Measurements from ENCODE around the gene IAH1.

The IAH1 gene

DNA sequence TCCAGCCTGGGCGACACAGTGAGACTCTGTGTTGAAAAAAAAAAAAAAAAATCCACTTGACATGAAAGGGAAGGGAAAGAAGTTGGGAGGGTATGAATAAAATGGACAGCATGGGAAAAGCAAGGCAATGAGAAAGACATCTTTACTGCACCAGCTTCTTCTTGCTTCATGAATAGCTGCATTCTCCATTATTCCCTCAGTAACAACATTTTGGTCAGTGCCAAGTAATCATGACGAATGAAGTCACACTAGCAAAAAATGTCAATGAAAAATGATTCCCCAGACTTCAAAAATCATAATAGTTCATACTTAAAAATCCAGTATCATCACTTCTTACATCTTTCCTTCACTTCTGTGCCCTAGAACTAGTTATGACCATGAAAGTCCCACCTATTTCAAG is 50.9 kb downstream of the IAH1 start:
- Histone ChIP-seq H3K4me1 (ENCODE audit: low read depth, poor library complexity, severe bottlenecking) (no peaks in the 10 kb centered on the region), H3K36me3 (ENCODE audit: insufficient read depth) (peaks cover 2% of the 10 kb centered on the region; the same call in 1 of the 2 replicates), H3K27ac (no peak overlapping the region), H2AFZ (ENCODE audit: low read depth) (no peak overlapping the region), H3K4me2 (no peak overlapping the region), H3K9ac (no peak overlapping the region), H3K27me3 (ENCODE audit: insufficient read depth, low read depth) (no peaks in the 10 kb centered on the region), H3K4me3 (IDR thresholded peaks at IDR 0.05; ENCODE audit: insufficient read depth, low read depth, low read length) (no peak overlapping the region), H4K20me1 (ENCODE audit: insufficient read depth) (no peaks in the 10 kb centered on the region), H3K79me2 (ENCODE audit: insufficient read depth, low read depth) (no peaks in the 10 kb centered on the region)
- TF ChIP-seq, protein P1, sequence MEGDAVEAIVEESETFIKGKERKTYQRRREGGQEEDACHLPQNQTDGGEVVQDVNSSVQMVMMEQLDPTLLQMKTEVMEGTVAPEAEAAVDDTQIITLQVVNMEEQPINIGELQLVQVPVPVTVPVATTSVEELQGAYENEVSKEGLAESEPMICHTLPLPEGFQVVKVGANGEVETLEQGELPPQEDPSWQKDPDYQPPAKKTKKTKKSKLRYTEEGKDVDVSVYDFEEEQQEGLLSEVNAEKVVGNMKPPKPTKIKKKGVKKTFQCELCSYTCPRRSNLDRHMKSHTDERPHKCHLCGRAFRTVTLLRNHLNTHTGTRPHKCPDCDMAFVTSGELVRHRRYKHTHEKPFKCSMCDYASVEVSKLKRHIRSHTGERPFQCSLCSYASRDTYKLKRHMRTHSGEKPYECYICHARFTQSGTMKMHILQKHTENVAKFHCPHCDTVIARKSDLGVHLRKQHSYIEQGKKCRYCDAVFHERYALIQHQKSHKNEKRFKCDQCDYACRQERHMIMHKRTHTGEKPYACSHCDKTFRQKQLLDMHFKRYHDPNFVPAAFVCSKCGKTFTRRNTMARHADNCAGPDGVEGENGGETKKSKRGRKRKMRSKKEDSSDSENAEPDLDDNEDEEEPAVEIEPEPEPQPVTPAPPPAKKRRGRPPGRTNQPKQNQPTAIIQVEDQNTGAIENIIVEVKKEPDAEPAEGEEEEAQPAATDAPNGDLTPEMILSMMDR (conservative IDR thresholded peaks at IDR 0.05; ENCODE audit: low read depth, low read length) = no peak

DNA sequence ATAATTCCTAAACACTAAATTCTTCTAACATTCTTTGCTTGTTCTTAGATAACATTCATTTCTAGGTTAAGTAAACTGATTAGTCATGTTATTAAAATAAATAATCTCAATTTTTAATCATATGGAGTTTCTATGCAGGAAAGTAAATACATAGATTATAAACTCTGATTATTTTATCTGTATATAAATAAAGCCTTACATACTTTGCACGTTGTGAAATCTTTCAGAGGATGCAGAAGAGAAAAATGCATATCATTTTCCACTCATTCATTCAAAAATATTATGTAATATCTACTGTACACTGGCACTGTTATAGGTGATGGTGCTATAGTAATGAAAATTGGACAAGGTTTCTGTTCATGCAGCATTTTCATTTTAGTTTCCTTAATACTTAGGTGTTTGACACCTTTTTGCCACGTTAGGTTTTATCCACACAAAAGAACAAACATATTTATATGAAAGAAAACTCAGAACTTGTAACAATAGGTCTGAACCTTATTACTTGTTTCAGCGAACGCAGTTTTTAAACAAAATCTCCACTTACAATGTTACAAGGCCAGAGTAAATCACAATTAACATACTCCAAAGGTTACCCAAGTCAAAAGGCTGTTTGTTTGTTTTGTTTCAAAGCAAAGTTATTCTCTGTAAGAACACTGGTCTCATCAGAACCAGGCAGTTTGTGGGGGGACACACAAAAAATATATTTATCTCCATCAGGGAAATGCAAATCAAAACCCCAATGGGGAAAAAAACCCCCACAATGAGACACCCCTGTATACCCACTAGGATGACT is 53.8 kb downstream of the IAH1 start:
- H3K36me3 ChIP-seq (ENCODE audit: insufficient read depth) = no peaks in the 10 kb centered on the region
- H3K4me2 ChIP-seq = no peak overlapping the region
- no peaks in the 10 kb centered on the region for H3K79me2 ChIP-seq (ENCODE audit: insufficient read depth, low read depth)
- no peak overlapping the region for H2AFZ ChIP-seq (ENCODE audit: low read depth)
- H3K4me3 ChIP-seq (IDR thresholded peaks at IDR 0.05; ENCODE audit: insufficient read depth, low read depth, low read length) = no peak overlapping the region
- no peaks in the 10 kb centered on the region for H3K4me1 ChIP-seq (ENCODE audit: low read depth, poor library complexity, severe bottlenecking)
- no peaks in the 10 kb centered on the region for H3K27me3 ChIP-seq (ENCODE audit: insufficient read depth, low read depth)
- no peak overlapping the region for H3K27ac ChIP-seq
- H3K9ac ChIP-seq = no peak overlapping the region
- no peaks in the 10 kb centered on the region for H4K20me1 ChIP-seq (ENCODE audit: insufficient read depth)
- TF ChIP-seq, protein P1 (conservative IDR thresholded peaks at IDR 0.05; ENCODE audit: low read depth, low read length) = no peak

DNA sequence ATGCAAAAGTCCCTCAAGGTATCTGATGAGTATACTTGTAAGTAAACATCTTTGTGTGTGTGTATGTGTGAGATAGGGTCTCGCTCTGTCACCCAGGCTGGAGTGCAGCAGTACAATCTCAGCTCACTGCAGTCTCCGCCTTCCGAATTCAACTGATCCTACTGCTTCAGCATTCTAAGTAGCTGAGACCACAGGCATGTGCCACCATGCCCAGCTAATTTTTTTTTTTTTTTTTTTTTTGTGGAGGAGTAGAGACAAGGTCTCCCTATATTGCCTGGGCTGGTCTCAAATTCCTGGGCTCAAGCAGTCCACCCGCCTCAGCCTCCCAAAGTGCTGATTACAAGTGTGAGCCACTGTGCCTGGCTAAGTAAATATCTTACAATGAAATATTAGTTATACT is 58.1 kb downstream of the IAH1 start:
- H3K4me3 ChIP-seq (IDR thresholded peaks at IDR 0.05; ENCODE audit: insufficient read depth, low read depth, low read length) = no peak overlapping the region
- no peaks in the 10 kb centered on the region for H3K36me3 ChIP-seq (ENCODE audit: insufficient read depth)
- no peak overlapping the region for H2AFZ ChIP-seq (ENCODE audit: low read depth)
- TF ChIP-seq, protein P1 (conservative IDR thresholded peaks at IDR 0.05; ENCODE audit: low read depth, low read length) = no peak
- no peaks in the 10 kb centered on the region for H4K20me1 ChIP-seq (ENCODE audit: insufficient read depth)
- no peaks in the 10 kb centered on the region for H3K27me3 ChIP-seq (ENCODE audit: insufficient read depth, low read depth)
- no peak overlapping the region for H3K27ac ChIP-seq
- H3K4me1 ChIP-seq (ENCODE audit: low read depth, poor library complexity, severe bottlenecking) = no peaks in the 10 kb centered on the region
- no peak overlapping the region for H3K9ac ChIP-seq
- no peaks in the 10 kb centered on the region for H3K79me2 ChIP-seq (ENCODE audit: insufficient read depth, low read depth)
- H3K4me2 ChIP-seq = no peak overlapping the region

DNA sequence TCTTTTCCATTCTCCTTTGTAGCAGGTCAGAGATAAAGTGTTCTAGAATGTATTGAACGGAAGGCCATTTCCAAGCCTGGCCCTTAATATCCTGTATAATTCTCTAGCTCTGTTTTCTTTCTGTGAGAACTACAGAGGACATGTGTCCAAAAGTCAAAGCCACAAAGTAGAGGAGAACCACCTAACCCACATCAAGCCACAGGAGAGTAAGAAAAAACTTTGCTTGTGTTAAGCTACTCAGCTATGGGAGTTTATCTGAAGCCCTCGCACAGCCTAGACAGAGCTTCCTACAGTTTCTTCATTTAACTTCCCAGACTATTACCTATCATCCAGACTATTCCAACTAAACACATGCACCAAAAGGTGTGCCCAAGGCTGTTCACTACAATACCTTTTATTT is 59.3 kb downstream of the IAH1 start:
- Histone ChIP-seq H3K27ac (no peak overlapping the region), H3K4me3 (IDR thresholded peaks at IDR 0.05; ENCODE audit: insufficient read depth, low read depth, low read length) (no peak overlapping the region), H3K4me2 (no peak overlapping the region), H3K36me3 (ENCODE audit: insufficient read depth) (no peaks in the 10 kb centered on the region), H2AFZ (ENCODE audit: low read depth) (no peak overlapping the region), H4K20me1 (ENCODE audit: insufficient read depth) (no peaks in the 10 kb centered on the region), H3K4me1 (ENCODE audit: low read depth, poor library complexity, severe bottlenecking) (peaks cover 7% of the 10 kb centered on the region), H3K27me3 (ENCODE audit: insufficient read depth, low read depth) (no peaks in the 10 kb centered on the region), H3K79me2 (ENCODE audit: insufficient read depth, low read depth) (no peaks in the 10 kb centered on the region), H3K9ac (no peak overlapping the region)
- TF ChIP-seq, protein P1 (conservative IDR thresholded peaks at IDR 0.05; ENCODE audit: low read depth, low read length) = no peak
